ENCODE results near the gene OBP2A. TPM values are rescaled to one million over a fixed set of nuclear protein-coding genes. Genes with fewer than 3 reads are reported as not detected.

OBP2A gene
- total and polyA plus RNA-seq, 2 of the 8 experiments (the other 6 are each of a cell fraction or from before 2014, with no cell fraction given), result not detected

- CTCF ChIA-PET (ENCODE audit: partially characterized antibody), result interaction anchor here (0.7 to 2.4 kb wide), 33 partner anchors 9 to 430 kb away, joined by 3 to 14 read pairs (median 4); no protein-coding TSS in a partner anchor
- Histone ChIP-seq H3K27ac (ENCODE audit: low read depth, low read length) (no peak overlapping the region; the same call in 1 of the 2 replicates), H2AFZ (ENCODE audit: low read length) (no peak overlapping the region), H4K91ac (replicated peaks; ENCODE audit: insufficient read length, low read length) (no peak overlapping the region), H3K79me1 (ENCODE audit: low read depth, low read length) (0 out of 2 replicates have a peak, but pooled peaks cover 3% of the 10 kb centered on the region), H2AK5ac (ENCODE audit: low read depth, low read length) (no peak overlapping the region), H3K56ac (replicated peaks; ENCODE audit: insufficient read length, low read depth, low read length) (no peak overlapping the region), H3K23me2 (ENCODE audit: low read depth, low read length) (peaks cover 6% of the 10 kb centered on the region; the same call in 1 of the 2 replicates), H2BK15ac (ENCODE audit: low read length) (no peak overlapping the region), H2BK20ac (ENCODE audit: low read length) (no peak overlapping the region), H3K9ac (replicated peaks in 1 of 4; ENCODE audit: extremely low read depth in 1 of 4, low read depth in 3 of 4, low read length in 3 of 4) (no peak overlapping the region), H3K36me3 (ENCODE audit: control insufficient read depth in 2 of 4, insufficient read depth in 4 of 4, low read length in 3 of 4) (peaks cover 8 to 30% (median 20%) of the 10 kb centered on the region in 4 experiments; a peak in 7 of 8 replicates), H3K79me2 (ENCODE audit: control insufficient read depth in 1 of 2, insufficient read depth in 2 of 2, low read length in 2 of 2) (peaks cover 0 to 16% of the 10 kb centered on the region in 2 experiments; a peak in 2 of 4 replicates), H3K14ac (ENCODE audit: insufficient read length) (no peak overlapping the region), H3K4me1 (replicated peaks in 1 of 4; ENCODE audit: control insufficient read depth in 3 of 4, insufficient read depth in 4 of 4, low read length in 3 of 4) (peaks cover 0 to 14% (median 8%) of the 10 kb centered on the region in 4 experiments; a peak in 5 of 7 replicates), H3K27me3 (replicated peaks in 1 of 4; ENCODE audit: control insufficient read depth in 3 of 4, extremely low read depth in 1 of 4, insufficient read depth in 3 of 4, low read length in 3 of 4) (no peaks in the 10 kb centered on the region), H4K5ac (ENCODE audit: insufficient read length, low read depth, low read length) (no peak overlapping the region), H3K4me2 (ENCODE audit: insufficient read depth in 1 of 2, low read depth in 2 of 2, low read length in 2 of 2) (no peak overlapping the region), H4K20me1 (replicated peaks in 1 of 2; ENCODE audit: control insufficient read depth in 1 of 2, insufficient read depth in 2 of 2, low read length in 2 of 2) (peaks cover 15 to 18% of the 10 kb centered on the region in 2 experiments), H3K9me3 (ENCODE audit: insufficient read depth in 2 of 2, low read depth in 1 of 2, low read length in 1 of 2) (no peaks in the 10 kb centered on the region), H3K4me3 (ENCODE audit: extremely low read depth in 1 of 4, insufficient read depth in 2 of 4, low read depth in 3 of 4, low read length in 4 of 4) (no peak overlapping the region), H2BK12ac (ENCODE audit: low read depth, low read length) (no peak overlapping the region), H2BK5ac (ENCODE audit: low read depth, low read length) (no peak overlapping the region; the same call in 1 of the 2 replicates), H3K23ac (ENCODE audit: insufficient read length) (no peak overlapping the region), H3K18ac (ENCODE audit: extremely low read depth, low read length) (no peak overlapping the region), H3K4ac (replicated peaks; ENCODE audit: insufficient read length, low read depth, low read length) (no peak overlapping the region), H2BK120ac (replicated peaks; ENCODE audit: low read depth, low read length) (no peak overlapping the region), H4K8ac (ENCODE audit: extremely low read depth, insufficient read depth, low read length) (no peak overlapping the region; the same call in 1 of the 2 replicates)
- DNase-seq (ENCODE audit: low read depth in 1 of 2, low spot score in 2 of 2) (peak in 1 of 2 experiments; percentile 72), FAIRE-seq (peak; percentile 82)
- WGBS, 2 experiments (ENCODE audit: extremely low coverage in 1 of 2, insufficient coverage in 1 of 2, insufficient read length in 1 of 2, insufficient replicate concordance in 2 of 2, low coverage in 1 of 2, low lambda C conversion rate in 2 of 2, missing lambda C conversion rate in 1 of 2), result 80% methylated on average over 21 of the region's 21 CpGs; no CpG with 5 or more reads in 1 of the 2 experiments
- POLR2A ChIA-PET (ENCODE audit: partially characterized antibody), result interaction anchor here (0.7 to 2.8 kb wide), 6 partner anchors 13 to 41 kb away, joined by 3 to 10 read pairs (median 5); no protein-coding TSS in a partner anchor
- no peak for TF ChIP-seq RBBP5 (IDR thresholded peaks at IDR 0.05; ENCODE audit: borderline replicate concordance, low read depth, low read length)
- peak; percentile 76; the same call in 1 of the 2 replicates for TF ChIP-seq POLR2AphosphoS5 (IDR thresholded peaks at IDR 0.05; ENCODE audit: low read depth, low read length)
- no peak for TF ChIP-seq NRF1 (IDR thresholded peaks at IDR 0.05; ENCODE audit: low read depth, low read length)
- no peak for TF ChIP-seq TEAD4 (IDR thresholded peaks at IDR 0.05; ENCODE audit: low read depth, low read length)
- no peak for TF ChIP-seq RNF2 (IDR thresholded peaks at IDR 0.05; ENCODE audit: borderline replicate concordance, low read depth, low read length, missing control alignments, poor library complexity, severe bottlenecking)
- TF ChIP-seq SP2 (IDR thresholded peaks at IDR 0.05; ENCODE audit: low read length), result no peak
- TF ChIP-seq CREB1 (IDR thresholded peaks at IDR 0.05), result peak; percentile 83
- TF ChIP-seq CBX8 (IDR thresholded peaks at IDR 0.05; ENCODE audit: borderline replicate concordance, low read depth, low read length), result no peak
- peak; percentile 64; the same call in 1 of the 2 replicates for TF ChIP-seq GABPA (IDR thresholded peaks at IDR 0.05; ENCODE audit: borderline replicate concordance, insufficient read depth, low read length)
- TF ChIP-seq BACH1 (IDR thresholded peaks at IDR 0.05; ENCODE audit: low read length), result peak; percentile 42; the same call in 1 of the 2 replicates
- no peak for TF ChIP-seq SP4 (IDR thresholded peaks at IDR 0.05; ENCODE audit: low read length)
Observed at GRCh38 chr9:135504262-135505243, 41.4 kb upstream of the OBP2A start.

Measured in H1 (cell line).